HG02571 (cell line): Measurements from ENCODE around the gene TBX3.

Experiments used
- ATAC-seq: cut with Tn5 transposase; IDR thresholded peaks from one replicate; pipeline ENCODE4 v1.9.1; 2021; ENCODE audit warnings: mild to moderate bottlenecking, moderate library complexity; ENCODE audit not compliant: unreplicated experiment

The TBX3 gene

GRCh38 chr12:114682785-114683708 lies 928 bp downstream of the TBX3 start:
- no peak for ATAC-seq

- no peak for ATAC-seq
These were observed 1.7 kb downstream of the TBX3 start for GRCh38 chr12:114682106-114682784.

GRCh38 chr12:114681116-114681871 lies 2.7 kb downstream of the TBX3 start:
- ATAC-seq = no peak

GRCh38 chr12:114680604-114681069 lies 3.3 kb downstream of the TBX3 start:
- no peak for ATAC-seq

- no peak for ATAC-seq
These were observed 4.0 kb downstream of the TBX3 start for GRCh38 chr12:114679942-114680341.

- no peak for ATAC-seq
These were observed 4.5 kb downstream of the TBX3 start for GRCh38 chr12:114679452-114679875.

GRCh38 chr12:114678718-114679117 lies 5.3 kb downstream of the TBX3 start:
- ATAC-seq = no peak

GRCh38 chr12:114678028-114678427 lies 5.9 kb downstream of the TBX3 start:
- no peak for ATAC-seq

GRCh38 chr12:114676142-114676741 lies 7.7 kb downstream of the TBX3 start:
- ATAC-seq = no peak

- no peak for ATAC-seq
These were observed 9.5 kb downstream of the TBX3 start for GRCh38 chr12:114674251-114675047.

GRCh38 chr12:114673901-114674250 lies 10.1 kb downstream of the TBX3 start:
- ATAC-seq = no peak

GRCh38 chr12:114673169-114673833 lies 10.7 kb downstream of the TBX3 start:
- no peak for ATAC-seq

GRCh38 chr12:114672817-114673168 lies 11.2 kb downstream of the TBX3 start:
- no peak for ATAC-seq

- ATAC-seq = no peak
These were observed 12.2 kb downstream of the TBX3 start for GRCh38 chr12:114671443-114672411.

GRCh38 chr12:114671066-114671442 lies 12.9 kb downstream of the TBX3 start:
- no peak for ATAC-seq

GRCh38 chr12:114670291-114670980 lies 13.5 kb downstream of the TBX3 start:
- no peak for ATAC-seq

- no peak for ATAC-seq
These were observed 14.3 kb downstream of the TBX3 start for GRCh38 chr12:114669401-114670290.
